ENCODE data around the gene CCDC50. TPM values are rescaled to one million over a fixed set of nuclear protein-coding genes. Genes with fewer than 3 reads are reported as not detected.
A peak's percentile ranks its signal among the peaks of the same experiment; 100 is the strongest.

Gene CCDC50, protein sequence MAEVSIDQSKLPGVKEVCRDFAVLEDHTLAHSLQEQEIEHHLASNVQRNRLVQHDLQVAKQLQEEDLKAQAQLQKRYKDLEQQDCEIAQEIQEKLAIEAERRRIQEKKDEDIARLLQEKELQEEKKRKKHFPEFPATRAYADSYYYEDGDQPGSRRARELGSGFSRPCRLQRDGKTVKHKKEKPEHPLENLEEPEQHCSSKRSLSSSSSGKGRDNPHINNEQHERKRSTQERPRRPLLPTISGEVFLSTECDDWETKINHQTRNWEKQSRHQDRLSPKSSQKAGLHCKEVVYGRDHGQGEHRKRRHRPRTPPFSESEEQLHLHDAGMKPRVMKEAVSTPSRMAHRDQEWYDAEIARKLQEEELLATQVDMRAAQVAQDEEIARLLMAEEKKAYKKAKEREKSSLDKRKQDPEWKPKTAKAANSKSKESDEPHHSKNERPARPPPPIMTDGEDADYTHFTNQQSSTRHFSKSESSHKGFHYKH
- total RNA-seq (2021; ENCODE audit: unreplicated experiment) (47.8 TPM), Bru-seq, nascent RNA (percentile 93 among the genes with signal in this experiment), BruChase-seq, experiment 1, labeled RNA remaining after a 6-hour chase (percentile 84 among the genes with signal in this experiment), BruChase-seq, experiment 2, labeled RNA remaining after a 2-hour chase (percentile 91 among the genes with signal in this experiment)
- 26.0 and 29.9 TPM in 2 replicates for polyA plus RNA-seq (2012)
- long read RNA-seq, full-length matches to known transcripts, result 81 of 101 reads
- long read RNA-seq, partial matches to known transcripts, result 10 of 101 reads
- long read RNA-seq, other reads (novel, unspliced or antisense), result 10 of 101 reads

DNA sequence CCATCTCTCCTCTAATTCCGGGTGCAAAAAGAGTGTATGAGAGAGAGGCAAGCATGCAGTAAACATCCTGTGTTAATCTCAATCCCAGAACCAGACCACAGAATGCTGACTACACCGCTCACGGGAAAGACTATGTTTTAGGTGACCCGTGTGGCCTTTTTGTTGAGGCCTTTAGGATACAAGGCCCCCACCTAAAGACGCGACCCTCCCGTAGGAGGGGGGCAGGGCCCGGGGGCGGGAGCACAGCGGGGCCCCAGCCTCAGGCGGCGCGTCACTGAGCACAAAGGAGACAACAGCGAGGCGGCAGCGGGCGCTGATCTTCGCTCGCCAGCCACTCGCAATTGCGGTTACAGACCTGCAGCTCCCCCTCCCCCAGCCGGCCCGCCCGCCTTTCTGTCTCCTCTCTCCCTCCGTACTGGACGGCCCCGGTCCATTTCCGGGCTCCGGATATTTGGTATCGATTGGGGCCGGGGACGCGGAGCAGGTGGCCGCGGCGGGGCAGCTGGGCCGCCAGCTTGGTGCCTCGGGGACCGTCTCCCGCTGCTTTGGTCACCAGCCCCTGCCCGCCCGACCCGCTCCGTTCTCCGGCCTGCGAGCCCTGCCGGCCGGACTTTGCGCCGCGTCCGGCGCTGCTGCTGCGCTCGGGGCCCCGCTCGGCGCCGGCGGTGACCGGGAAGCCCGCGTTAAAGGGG, at the start of gene CCDC50:
Gene CCDC50, plus strand, starts transcription at position 433 of the 692 bp plus-strand sequence. CDS start 281 bp downstream, outside the sequence.
- H3K27ac ChIP-seq (ENCODE audit: low read depth, low read length), result peak within 1 kb of the TSS; percentile 90
- peak; percentile 79 for TF ChIP-seq ELF1 (IDR thresholded peaks at IDR 0.05; ENCODE audit: borderline replicate concordance, low read depth)
- peak; percentile 42; the same call in 1 of the 2 replicates for TF ChIP-seq EGR1 (IDR thresholded peaks at IDR 0.05; ENCODE audit: low read depth)
- peak; percentile 75 for TF ChIP-seq ZBTB33 (IDR thresholded peaks at IDR 0.05; ENCODE audit: extremely low read depth, insufficient replicate concordance, low read length)
- TF ChIP-seq POLR2AphosphoS5 (IDR thresholded peaks at IDR 0.05; ENCODE audit: low read depth, low read length), result peak; percentile 87
- TF ChIP-seq SIN3A (IDR thresholded peaks at IDR 0.05; ENCODE audit: low read depth), result 0 out of 2 replicates have a peak, but pooled peaks have one; percentile 43
- no peak for TF ChIP-seq EZH2phosphoT487 (IDR thresholded peaks at IDR 0.05; ENCODE audit: borderline replicate concordance)
- TF ChIP-seq ZNF274 (IDR thresholded peaks at IDR 0.05; ENCODE audit: low read depth, low read length), result no peak
- peak; percentile 77 for TF ChIP-seq TCF7L2 (IDR thresholded peaks at IDR 0.05; ENCODE audit: borderline replicate concordance, extremely low read depth, insufficient read depth, insufficient read length)
- TF ChIP-seq JUND (IDR thresholded peaks at IDR 0.05), result no peak
- TF ChIP-seq EZH2 (IDR thresholded peaks at IDR 0.05), result no peak
- TF ChIP-seq FOSL1 (IDR thresholded peaks at IDR 0.05; ENCODE audit: low read depth), result peak; percentile 39; the same call in 1 of the 2 replicates
- no peak for TF ChIP-seq SRF (IDR thresholded peaks at IDR 0.05; ENCODE audit: low read depth)
- peak; percentile 55 for TF ChIP-seq MAX (IDR thresholded peaks at IDR 0.05)
- peak; percentile 23; the same call in 1 of the 2 replicates for TF ChIP-seq RAD21 (IDR thresholded peaks at IDR 0.05; ENCODE audit: low read depth)
- peak; percentile 65; the same call in 1 of the 2 replicates for TF ChIP-seq ZFX (IDR thresholded peaks at IDR 0.05)
- peak; percentile 29 for TF ChIP-seq POLR2A (IDR thresholded peaks at IDR 0.05; ENCODE audit: borderline replicate concordance, extremely low read depth, insufficient read depth, insufficient read length)
- TF ChIP-seq SP1 (IDR thresholded peaks at IDR 0.05; ENCODE audit: low read depth), result peak; percentile 61
- TF ChIP-seq YY1 (IDR thresholded peaks at IDR 0.05; ENCODE audit: extremely low read depth, insufficient replicate concordance, low read depth, low read length), result peak; percentile 48
- no peaks in the 10 kb centered on the region for H4K20me1 ChIP-seq (ENCODE audit: insufficient read depth)
- no peak for DNase-seq (ENCODE audit: low read depth, low spot score)
- peaks cover 37 to 58% of the 10 kb centered on the region in 2 experiments for H3K4me1 ChIP-seq (ENCODE audit: control insufficient read depth in 1 of 2, insufficient read depth in 2 of 2, low read length in 2 of 2)
- BruUV-seq (replicated peaks), result no TSS peak
- no peaks in the 10 kb centered on the region for H3K9me3 ChIP-seq (ENCODE audit: control insufficient read depth in 1 of 2, insufficient read depth in 1 of 2, low read depth in 1 of 2, low read length in 2 of 2)
- H3K9ac ChIP-seq (ENCODE audit: low read length), result peak within 1 kb of the TSS; percentile 84
- intact Hi-C loops (cut with micrococcal nuclease), result no loop called here
- ChIA-PET POLR2A (interaction anchor here (1.0 kb wide), 1 partner anchor 11 kb away, joined by 3 read pairs; no protein-coding TSS in a partner anchor), RAD21 (ENCODE audit: low non-redundant PET in 1 of 2, low total read pairs in 2 of 2, uncharacterized antibody in 2 of 2, unreplicated experiment in 2 of 2) (no interaction called here), CTCF (no interaction called here)
- no peaks in the 10 kb centered on the region for H3K36me3 ChIP-seq (ENCODE audit: control insufficient read depth in 1 of 2, insufficient read depth in 2 of 2, low read length in 2 of 2)
- H3K9me2 ChIP-seq (ENCODE audit: insufficient read depth), result no peaks in the 10 kb centered on the region
- H2AFZ ChIP-seq (ENCODE audit: low read depth, low read length, poor library complexity, severe bottlenecking), result peak within 1 kb of the TSS; percentile 47
- no peaks in the 10 kb centered on the region for H3K27me3 ChIP-seq (ENCODE audit: insufficient read depth, low read length)
- peaks cover 48% of the 10 kb centered on the region for H3K79me2 ChIP-seq (ENCODE audit: insufficient read depth, low read length)
- peak within 1 kb of the TSS; percentile 75 to 82 for H3K4me3 ChIP-seq (replicated peaks in 1 of 2; ENCODE audit: low read depth in 1 of 2, low read length in 2 of 2)
- ATAC-seq, result peak; percentile 74
- peak within 1 kb of the TSS; percentile 92 for H3K4me2 ChIP-seq (ENCODE audit: low read length)

Measured in HCT116 (cell line).